ENCODE data around the gene GPN2.
"Not testable (repeated sequence)": the region's sequence is repeated elsewhere in the genome, so short reads cannot be mapped to it uniquely, and the experiment has no call there.

Gene GPN2

GRCh38 chr1:26900001-26900814 is 10.1 kb upstream of the GPN2 start, which contains the start of gene GPATCH3:
Gene GPATCH3, minus strand, starts transcription at chr1:26900467. Its CDS starts 25 bp downstream, at chr1:26900442.
- peak; percentile 87 for DNase-seq

- DNase-seq, result no peak
Measured at GRCh38 chr1:26897351-26897750, 7.3 kb upstream of the GPN2 start.

GRCh38 chr1:26894263-26894662 is 4.2 kb upstream of the GPN2 start:
- no peak for DNase-seq

GRCh38 chr1:26890467-26890796 is 349 bp upstream of the GPN2 start:
- no peak for DNase-seq

GRCh38 chr1:26888231-26888630 is 1.9 kb downstream of the GPN2 start:
- no peak for DNase-seq

- no peak for DNase-seq
Measured at GRCh38 chr1:26887125-26887524, 3.0 kb downstream of the GPN2 start.

GRCh38 chr1:26882696-26883463 is 7.2 kb downstream of the GPN2 start:
- no peak for DNase-seq

GRCh38 chr1:26881611-26882010 is 8.5 kb downstream of the GPN2 start:
- not testable (repeated sequence) for DNase-seq

- DNase-seq, result no peak
Measured at GRCh38 chr1:26879793-26880192, 10.3 kb downstream of the GPN2 start.

- DNase-seq, result no peak
Measured at GRCh38 chr1:26877326-26877725, 12.8 kb downstream of the GPN2 start.

GRCh38 chr1:26874896-26875295 is 15.2 kb downstream of the GPN2 start:
- DNase-seq, result no peak

GRCh38 chr1:26873097-26873496 is 17.0 kb downstream of the GPN2 start:
- DNase-seq, result not testable (repeated sequence)

- DNase-seq, result peak; percentile 94
Measured at GRCh38 chr1:26864610-26865480, 25.2 kb downstream of the GPN2 start.

- no peak for DNase-seq
Measured at GRCh38 chr1:26863685-26864077, 26.4 kb downstream of the GPN2 start.

- peak; percentile 45 for DNase-seq
Measured at GRCh38 chr1:26862781-26863684, 27.1 kb downstream of the GPN2 start, which contains the start of gene SFN. Gene SFN, plus strand, starts transcription at chr1:26863149. Its CDS starts 64 bp downstream, at chr1:26863213.

GRCh38 chr1:26861889-26862378 is 28.1 kb downstream of the GPN2 start:
- DNase-seq, result no peak

- no peak for DNase-seq
Measured at GRCh38 chr1:26861286-26861701, 28.8 kb downstream of the GPN2 start.

- DNase-seq, result no peak
Measured at GRCh38 chr1:26858891-26859640, 31.0 kb downstream of the GPN2 start.

- no peak for DNase-seq
Measured at GRCh38 chr1:26858160-26858559, 31.9 kb downstream of the GPN2 start.

- no peak for DNase-seq
Measured at GRCh38 chr1:26857473-26858060, 32.5 kb downstream of the GPN2 start.

Data from activated CD8-positive, alpha-beta memory T cell treated with anti-CD3 and anti-CD28 coated beads, Interleukin-2, amount 50 U/mL, for 4 hours (primary cell).